HUES6 (cell line): ENCODE results near the gene UNK.
"Not testable (repeated sequence)": the region's sequence is repeated elsewhere in the genome, so short reads cannot be mapped to it uniquely, and the experiment has no call there.

ENCODE experiments used
- H3K27ac ChIP-seq: 2 replicates; pipeline ENCODE4 v1.7.0; 2013; ENCODE audit warnings: low read depth, mild to moderate bottlenecking, low read length, inconsistent platforms
- H3K27me3 ChIP-seq: 2 replicates; pipeline ENCODE4 v1.6.1; 2013; ENCODE audit warnings: low read length; ENCODE audit not compliant: control insufficient read depth, insufficient read depth
- H3K36me3 ChIP-seq: 2 replicates; pipeline ENCODE4 v1.6.1; 2013; ENCODE audit warnings: low read length; ENCODE audit not compliant: control insufficient read depth, insufficient read depth
- H3K4me1 ChIP-seq: 2 replicates; pipeline ENCODE4 v1.6.1; 2013; ENCODE audit warnings: low read length; ENCODE audit not compliant: control insufficient read depth, insufficient read depth
- H3K4me3 ChIP-seq: 2 replicates; pipeline ENCODE4 v1.5.1; 2013; ENCODE audit warnings: low read depth, low read length
- H3K9ac ChIP-seq: one replicate; pipeline ENCODE4 v1.6.1; 2013; ENCODE audit warnings: mild to moderate bottlenecking, low read length
- H3K9me3 ChIP-seq: 2 replicates; pipeline ENCODE4 v1.6.1; 2013; ENCODE audit warnings: low read depth, low read length; ENCODE audit not compliant: control insufficient read depth, insufficient read depth

Gene UNK

GRCh38 chr17:75774991-75775668 lies 9.5 kb upstream of the UNK start:
- Histone ChIP-seq H3K4me1 (peaks cover 5% of the 10 kb centered on the region; the same call in 1 of the 2 replicates), H3K36me3 (peaks cover 29% of the 10 kb centered on the region), H3K27me3 (no peaks in the 10 kb centered on the region), H3K4me3 (no peak overlapping the region), H3K9ac (no peak overlapping the region), H3K9me3 (no peaks in the 10 kb centered on the region), H3K27ac (no peak overlapping the region)

GRCh38 chr17:75776386-75777295 lies 8.0 kb upstream of the UNK start:
- Histone ChIP-seq H3K4me1 (peaks cover 5% of the 10 kb centered on the region; the same call in 1 of the 2 replicates), H3K36me3 (peaks cover 29% of the 10 kb centered on the region), H3K4me3 (0 out of 2 replicates have a peak overlapping the region, but pooled peaks have one; percentile 11), H3K27ac (no peak overlapping the region), H3K9me3 (no peaks in the 10 kb centered on the region), H3K9ac (no peak overlapping the region), H3K27me3 (no peaks in the 10 kb centered on the region)

GRCh38 chr17:75777296-75777922 lies 7.2 kb upstream of the UNK start:
- Histone ChIP-seq H3K9ac (no peak overlapping the region), H3K4me1 (peaks cover 5% of the 10 kb centered on the region; the same call in 1 of the 2 replicates), H3K27ac (no peak overlapping the region), H3K9me3 (no peaks in the 10 kb centered on the region), H3K36me3 (peaks cover 29% of the 10 kb centered on the region), H3K27me3 (no peaks in the 10 kb centered on the region), H3K4me3 (peak overlapping the region; percentile 38; the same call in 1 of the 2 replicates)

GRCh38 chr17:75778066-75778860 lies 6.3 kb upstream of the UNK start:
- peak overlapping the region; percentile 98 for H3K27ac ChIP-seq
- not testable (repeated sequence) for H3K9me3 ChIP-seq, H3K4me1 ChIP-seq, H3K27me3 ChIP-seq
- H3K9ac ChIP-seq, result peak overlapping the region; percentile 98
- H3K4me3 ChIP-seq, result peak overlapping the region; percentile 80
- peaks cover 29% of the 10 kb centered on the region for H3K36me3 ChIP-seq

GRCh38 chr17:75778861-75779249 lies 5.8 kb upstream of the UNK start:
- Histone ChIP-seq H3K9ac (peak overlapping the region; percentile 98), H3K4me3 (peak overlapping the region; percentile 80), H3K9me3 (no peaks in the 10 kb centered on the region), H3K36me3 (peaks cover 29% of the 10 kb centered on the region), H3K27ac (peak overlapping the region; percentile 98), H3K4me1 (peaks cover 9% of the 10 kb centered on the region), H3K27me3 (no peaks in the 10 kb centered on the region)

GRCh38 chr17:75779250-75779986 lies 5.2 kb upstream of the UNK start:
- peak overlapping the region; percentile 80 for H3K4me3 ChIP-seq
- H3K27me3 ChIP-seq, result no peaks in the 10 kb centered on the region
- H3K27ac ChIP-seq, result peak overlapping the region; percentile 98
- H3K36me3 ChIP-seq, result peaks cover 29% of the 10 kb centered on the region
- peak overlapping the region; percentile 98 for H3K9ac ChIP-seq
- peaks cover 9% of the 10 kb centered on the region for H3K4me1 ChIP-seq
- no peaks in the 10 kb centered on the region for H3K9me3 ChIP-seq

GRCh38 chr17:75779987-75780889 lies 4.4 kb upstream of the UNK start:
- Histone ChIP-seq H3K27ac (no peak overlapping the region), H3K4me3 (no peak overlapping the region), H3K9ac (no peak overlapping the region), H3K27me3 (no peaks in the 10 kb centered on the region), H3K9me3 (no peaks in the 10 kb centered on the region), H3K4me1 (peaks cover 7% of the 10 kb centered on the region), H3K36me3 (peaks cover 29% of the 10 kb centered on the region)

GRCh38 chr17:75783069-75783783 lies 1.4 kb upstream of the UNK start:
- Histone ChIP-seq H3K4me1 (peaks cover 16% of the 10 kb centered on the region), H3K27me3 (no peaks in the 10 kb centered on the region), H3K4me3 (no peak overlapping the region)

More at GRCh38 chr17:75783069-75783783, 1.4 kb upstream of the UNK start:
- Histone ChIP-seq H3K9me3 (no peaks in the 10 kb centered on the region), H3K9ac (no peak overlapping the region), H3K27ac (no peak overlapping the region), H3K36me3 (peaks cover 8% of the 10 kb centered on the region)
